Activated T-helper 1 cell treated with anti-CD3 and anti-CD28 coated beads, Interleukin-2, amount 50 U/mL, for 16 hours (primary cell): Measurements from ENCODE around the gene TRPM3.

Experiments
- DNase-seq, 2 donors: peaks; one replicate each; pipeline ENCODE4 v3.0.0-alpha.2; 2020; ENCODE audit warnings: low read depth in 1 of 2, low spot score in 1 of 2

Gene TRPM3

DNA sequence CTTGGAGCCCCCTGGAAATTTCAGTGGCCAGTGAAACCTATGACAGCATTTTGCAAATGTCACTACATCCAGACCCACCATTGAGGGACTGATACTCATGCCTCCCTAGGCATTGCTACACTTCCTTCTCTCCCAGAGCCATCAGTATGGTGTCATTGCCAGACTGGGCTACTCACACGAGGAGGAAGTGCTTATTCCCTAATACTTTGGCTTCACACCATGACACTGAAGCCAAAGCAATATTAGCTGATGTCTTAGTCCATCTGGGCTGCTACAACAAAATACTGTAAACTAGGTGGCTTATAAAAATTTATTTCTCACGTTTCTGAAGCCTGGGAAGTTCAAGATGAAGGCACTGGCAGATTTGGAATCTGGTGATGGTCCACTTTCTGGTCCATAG, 22.6 kb downstream of the TRPM3 start:
- DNase-seq, result no peak

DNA sequence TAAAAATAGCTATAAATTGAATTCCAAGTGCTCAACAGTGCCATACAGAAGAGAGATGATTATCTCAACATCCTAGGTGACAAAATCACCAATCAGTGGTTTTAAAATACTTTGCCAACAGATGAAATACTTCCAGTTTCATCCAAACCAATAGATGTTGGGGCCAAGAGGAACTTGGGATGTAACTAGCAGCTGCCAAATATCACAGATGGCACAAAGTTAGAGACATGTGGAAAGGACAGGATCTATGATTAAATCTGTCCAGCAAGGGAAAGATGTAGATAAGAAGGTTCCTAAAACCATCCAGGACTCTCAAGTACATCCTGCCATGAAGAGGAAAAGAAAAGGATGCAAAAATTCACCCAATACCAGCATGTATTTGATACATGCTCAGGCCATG, 23.8 kb downstream of the TRPM3 start:
- DNase-seq, result no peak

- DNase-seq, result no peak
Observed at GRCh38 chr9:71096421-71097108, 24.9 kb downstream of the TRPM3 start.

GRCh38 chr9:71094708-71095251, 26.6 kb downstream of the TRPM3 start:
- no peak for DNase-seq

- DNase-seq, result no peak
Observed at GRCh38 chr9:71090896-71091295, 30.5 kb downstream of the TRPM3 start.

DNA sequence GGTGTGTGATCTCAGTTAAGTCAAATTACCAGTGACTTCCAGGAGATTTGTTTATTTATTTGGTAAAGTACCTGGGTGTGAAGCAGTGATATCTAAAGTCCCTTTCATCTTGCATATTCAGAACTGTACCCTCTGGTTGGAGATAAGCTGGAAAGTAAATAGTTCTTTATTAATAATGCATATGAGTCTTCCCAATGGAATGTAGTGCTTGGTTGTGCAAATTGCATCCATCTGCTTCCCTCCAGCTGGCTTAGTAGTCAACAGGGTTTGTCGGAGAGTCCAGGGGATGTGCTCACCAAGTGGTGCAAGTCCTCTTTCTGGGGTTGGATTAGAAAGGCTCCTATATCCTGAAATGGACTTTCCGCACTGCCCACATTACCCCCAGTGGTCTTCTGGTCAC, 42.0 kb downstream of the TRPM3 start:
- DNase-seq, result no peak

- no peak for DNase-seq
Observed at GRCh38 chr9:71076096-71076495, 45.3 kb downstream of the TRPM3 start.

GRCh38 chr9:71073494-71073893, 47.9 kb downstream of the TRPM3 start:
- no peak for DNase-seq

DNA sequence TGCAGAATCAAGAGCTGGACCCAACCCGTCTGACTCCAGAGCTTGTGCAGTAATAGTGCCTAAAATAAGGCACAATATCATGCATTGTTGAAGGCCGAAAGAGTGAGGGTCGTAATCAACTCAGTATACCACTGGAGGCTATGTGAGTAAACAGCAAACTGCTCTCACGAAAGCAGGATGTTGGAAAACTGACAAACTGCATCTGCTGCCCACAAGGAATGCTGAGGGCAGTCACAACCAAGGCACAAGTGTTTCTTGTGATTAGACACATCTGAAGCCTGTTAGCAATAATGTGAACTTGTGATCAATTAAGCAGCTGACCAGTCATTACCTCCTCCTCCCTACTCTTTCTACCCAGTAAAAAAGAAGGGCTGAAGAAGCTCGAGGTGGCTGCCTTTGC, 48.8 kb downstream of the TRPM3 start:
- DNase-seq, result no peak

DNA sequence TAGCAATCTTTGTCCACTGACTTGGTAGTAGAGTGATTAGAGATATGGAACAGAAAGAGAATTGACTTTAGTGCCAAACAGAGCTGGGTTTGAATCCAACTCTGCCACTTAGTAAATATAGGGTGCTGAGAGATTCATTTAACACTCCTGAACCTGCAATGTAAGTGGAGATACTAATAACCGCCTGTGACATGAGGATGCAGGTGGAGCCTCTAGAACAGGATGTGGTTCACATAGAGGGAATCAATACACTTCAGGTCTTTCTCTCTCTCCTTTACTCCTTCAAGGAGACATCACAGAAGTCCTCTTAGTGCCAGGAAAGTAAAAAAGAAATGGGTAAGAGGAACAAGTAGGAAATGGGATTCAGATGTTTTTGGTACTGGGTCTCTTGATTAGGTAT, 49.8 kb downstream of the TRPM3 start:
- no peak for DNase-seq

DNA sequence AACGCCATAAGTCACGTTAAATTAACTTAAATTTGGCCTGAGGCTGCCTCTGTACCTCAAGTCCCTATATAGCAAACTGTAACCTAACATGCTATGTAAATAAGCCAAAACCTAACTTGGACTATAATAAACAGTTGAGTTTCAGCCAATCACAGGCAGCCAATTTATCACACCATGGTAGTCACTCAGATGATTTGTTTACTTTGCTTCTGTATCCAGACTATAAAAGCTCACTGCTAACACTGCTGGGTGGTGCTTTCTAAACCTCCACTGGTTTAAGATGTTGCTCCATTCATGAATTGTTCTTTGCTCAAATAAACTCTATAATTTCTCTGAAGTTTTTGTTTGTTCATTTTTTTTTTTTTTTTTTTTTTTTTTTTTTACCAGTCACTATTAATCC, 62.8 kb downstream of the TRPM3 start:
- DNase-seq, result no peak

DNA sequence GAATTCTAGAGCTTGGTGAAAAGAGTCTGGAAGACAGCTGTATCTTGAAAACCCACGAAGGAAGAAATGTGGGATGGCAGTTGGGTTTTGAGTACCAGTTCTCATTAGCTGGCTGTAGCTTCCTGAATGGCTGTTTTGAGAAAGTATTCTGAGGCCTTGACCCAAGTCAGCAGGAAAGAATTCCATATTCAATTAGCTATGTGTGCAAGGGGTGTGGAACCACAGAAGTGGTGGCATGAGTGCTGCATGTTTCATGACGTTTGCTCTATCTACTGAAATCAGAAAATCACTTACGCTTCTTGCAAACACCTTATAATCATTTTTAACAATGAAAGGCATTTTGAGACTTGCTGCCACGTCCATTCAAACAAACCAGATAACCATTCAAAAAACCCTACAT, 69.1 kb downstream of the TRPM3 start:
- no peak for DNase-seq

DNA sequence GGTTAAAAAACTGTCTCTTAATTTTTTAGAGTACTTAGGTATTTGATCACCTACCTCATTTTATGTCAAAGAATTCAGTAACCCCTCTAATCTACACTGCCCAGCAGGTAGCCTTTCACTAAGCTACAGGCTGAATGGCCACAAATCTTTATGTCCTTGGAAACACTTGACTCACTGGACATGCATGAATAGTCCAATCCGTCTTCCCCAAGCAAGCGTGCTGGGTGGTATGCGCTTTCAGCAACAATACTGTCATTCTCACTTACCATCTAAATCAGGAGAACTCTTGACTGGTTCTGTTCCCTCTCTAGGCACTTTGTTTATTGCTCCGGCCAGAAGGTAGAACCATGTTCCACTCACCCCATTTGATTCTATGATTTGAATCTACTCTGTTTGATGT, 73.1 kb downstream of the TRPM3 start:
- no peak for DNase-seq

GRCh38 chr9:71042448-71042990, 78.9 kb downstream of the TRPM3 start:
- no peak for DNase-seq

GRCh38 chr9:71037521-71037920, 83.9 kb downstream of the TRPM3 start:
- DNase-seq, result no peak

DNA sequence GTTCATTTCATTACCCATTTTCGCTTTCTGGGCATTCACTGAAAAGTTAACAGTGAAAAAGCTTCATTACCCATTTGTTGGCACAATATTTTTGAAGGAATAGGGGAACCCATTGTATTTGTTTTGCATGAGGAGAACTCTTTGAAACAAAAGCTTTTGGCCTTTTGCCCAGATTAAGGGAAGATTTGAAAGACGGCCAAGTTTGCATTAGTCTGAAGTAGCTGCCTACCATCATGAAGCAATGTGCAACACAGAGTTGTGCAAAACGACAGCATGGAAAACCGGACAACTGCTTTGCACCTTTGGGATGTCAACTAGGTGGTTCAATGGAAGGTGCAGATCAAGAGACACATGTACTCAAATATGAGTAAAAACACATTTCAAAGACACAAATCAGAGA, 84.9 kb downstream of the TRPM3 start:
- no peak for DNase-seq

GRCh38 chr9:71032779-71033178, 88.6 kb downstream of the TRPM3 start:
- DNase-seq, result no peak

DNA sequence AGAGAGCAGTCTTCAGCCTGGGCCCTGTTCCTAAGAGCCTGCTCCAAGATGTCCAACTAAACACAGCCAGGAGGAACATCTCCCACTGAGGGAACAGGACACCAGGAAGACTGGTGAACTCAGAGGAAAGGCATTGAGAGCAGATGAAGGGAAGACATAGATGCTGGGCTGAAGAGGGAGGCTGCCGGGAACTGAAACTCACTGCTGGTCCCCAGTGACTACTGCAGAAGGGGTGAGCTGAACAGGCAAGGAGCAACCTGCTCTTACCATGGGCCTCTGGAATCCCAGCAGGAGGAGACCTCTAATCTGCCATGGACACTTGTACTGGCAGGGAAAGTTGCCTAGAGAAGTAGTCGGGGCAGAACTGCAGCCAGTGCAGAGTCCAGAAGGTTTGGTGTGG, 95.7 kb downstream of the TRPM3 start:
- DNase-seq, result no peak

DNA sequence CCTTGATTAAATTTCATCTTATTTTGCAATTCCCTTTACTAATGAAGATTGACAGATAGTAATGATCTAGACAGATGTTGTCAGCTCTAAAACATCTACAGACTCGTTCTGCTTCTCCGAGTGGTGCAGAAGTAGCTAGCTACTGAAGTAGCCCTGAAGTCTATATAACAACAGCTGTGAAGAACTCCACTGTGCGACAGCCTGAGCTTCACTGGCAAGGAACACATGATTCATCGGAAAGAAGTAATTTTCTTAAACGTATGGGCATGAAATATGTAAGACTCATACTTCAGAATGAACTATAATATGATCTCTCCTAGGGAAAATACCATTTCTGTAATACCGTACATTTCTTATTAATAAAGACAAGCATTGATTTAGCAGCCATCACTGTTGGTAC, 96.2 kb downstream of the TRPM3 start:
- no peak for DNase-seq

- DNase-seq, result no peak
Observed at GRCh38 chr9:71010258-71010657, 111.2 kb downstream of the TRPM3 start.

- no peak for DNase-seq
Observed at GRCh38 chr9:71005456-71005855, 116.0 kb downstream of the TRPM3 start.

DNA sequence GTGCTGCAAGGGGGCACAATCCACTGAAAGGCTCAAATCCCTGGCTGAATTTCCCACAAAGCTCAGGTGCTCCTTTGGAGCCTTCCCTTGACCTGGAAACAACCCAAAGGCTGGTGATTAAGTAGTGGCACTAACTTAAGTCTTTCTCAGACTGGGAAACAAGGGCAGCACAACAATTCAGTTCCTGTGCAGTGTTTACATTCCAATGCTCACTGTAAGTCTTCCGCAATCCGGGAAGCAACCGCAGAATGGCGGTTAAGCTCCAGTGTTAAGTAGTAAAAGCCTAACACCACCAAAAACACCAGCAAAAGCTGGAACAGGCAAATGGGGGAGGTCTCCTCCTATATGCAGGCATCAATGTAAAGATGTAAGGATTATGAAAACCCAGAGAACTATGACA, 117.2 kb downstream of the TRPM3 start:
- no peak for DNase-seq

- no peak for DNase-seq
Observed at GRCh38 chr9:71003346-71003745, 118.1 kb downstream of the TRPM3 start.
